Measurements from ENCODE around the gene CCDC40. TPM values are rescaled to one million over a fixed set of nuclear protein-coding genes. Genes with fewer than 3 reads are reported as not detected.

Gene CCDC40
- total RNA-seq, 1 donor: 6.9 TPM

DNA sequence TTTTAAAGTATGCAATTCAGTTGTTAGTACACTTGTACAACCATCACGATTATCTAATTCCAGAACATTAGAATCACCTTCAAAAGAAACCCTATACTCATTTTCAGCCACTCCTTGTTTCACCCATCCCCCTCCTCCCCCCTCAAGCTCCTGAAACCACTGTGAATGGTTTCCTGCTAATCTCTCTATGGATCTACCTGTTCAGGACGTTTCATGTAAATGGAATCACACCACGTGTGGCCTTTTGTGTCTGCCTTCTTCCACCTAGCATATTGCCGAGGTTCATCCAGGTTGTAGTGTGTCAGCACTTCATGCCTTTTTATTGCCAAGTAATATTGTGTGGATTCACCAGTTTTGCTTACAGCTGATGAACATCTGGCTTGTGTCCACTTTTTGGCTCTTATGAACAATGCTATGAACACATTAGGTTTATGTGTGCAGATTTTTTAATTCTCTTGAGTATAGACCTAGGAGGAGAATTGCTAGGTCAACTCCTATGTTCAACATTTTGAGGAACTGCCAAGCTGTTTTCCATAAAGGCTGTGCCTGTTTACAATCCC lies 92.6 kb downstream of the CCDC40 start:
- no peak for DNase-seq (ENCODE audit: low read depth)
- TF ChIP-seq, protein P1, sequence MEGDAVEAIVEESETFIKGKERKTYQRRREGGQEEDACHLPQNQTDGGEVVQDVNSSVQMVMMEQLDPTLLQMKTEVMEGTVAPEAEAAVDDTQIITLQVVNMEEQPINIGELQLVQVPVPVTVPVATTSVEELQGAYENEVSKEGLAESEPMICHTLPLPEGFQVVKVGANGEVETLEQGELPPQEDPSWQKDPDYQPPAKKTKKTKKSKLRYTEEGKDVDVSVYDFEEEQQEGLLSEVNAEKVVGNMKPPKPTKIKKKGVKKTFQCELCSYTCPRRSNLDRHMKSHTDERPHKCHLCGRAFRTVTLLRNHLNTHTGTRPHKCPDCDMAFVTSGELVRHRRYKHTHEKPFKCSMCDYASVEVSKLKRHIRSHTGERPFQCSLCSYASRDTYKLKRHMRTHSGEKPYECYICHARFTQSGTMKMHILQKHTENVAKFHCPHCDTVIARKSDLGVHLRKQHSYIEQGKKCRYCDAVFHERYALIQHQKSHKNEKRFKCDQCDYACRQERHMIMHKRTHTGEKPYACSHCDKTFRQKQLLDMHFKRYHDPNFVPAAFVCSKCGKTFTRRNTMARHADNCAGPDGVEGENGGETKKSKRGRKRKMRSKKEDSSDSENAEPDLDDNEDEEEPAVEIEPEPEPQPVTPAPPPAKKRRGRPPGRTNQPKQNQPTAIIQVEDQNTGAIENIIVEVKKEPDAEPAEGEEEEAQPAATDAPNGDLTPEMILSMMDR (IDR thresholded peaks at IDR 0.05; ENCODE audit: insufficient read depth, low read depth, low read length): no peak
- no peak overlapping the region for H3K4me3 ChIP-seq (ENCODE audit: low read depth, low read length)

DNA sequence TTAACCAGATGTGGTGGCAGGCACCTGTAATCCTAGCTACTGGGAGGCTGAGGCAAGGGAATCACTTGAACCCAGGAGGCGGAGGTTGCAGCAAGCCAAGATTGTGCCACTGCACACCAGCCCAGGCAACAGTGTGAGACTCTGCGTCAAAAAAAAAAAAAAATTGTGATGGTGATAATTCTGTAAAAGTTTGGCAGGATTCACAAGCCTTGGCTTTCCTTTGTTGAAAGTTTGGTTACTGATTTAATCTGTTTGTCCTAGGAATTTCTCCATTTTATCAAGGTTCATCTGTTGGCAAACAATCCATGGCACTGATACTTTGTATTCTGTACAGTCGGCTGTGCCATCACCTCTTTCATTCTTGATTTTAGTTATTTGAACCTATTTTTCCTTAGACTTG lies 94.5 kb downstream of the CCDC40 start:
- H3K4me3 ChIP-seq (ENCODE audit: low read depth, low read length): no peak overlapping the region
- TF ChIP-seq, protein P1 (IDR thresholded peaks at IDR 0.05; ENCODE audit: insufficient read depth, low read depth, low read length): no peak
- DNase-seq (ENCODE audit: low read depth): no peak

- TF ChIP-seq, protein P1 (IDR thresholded peaks at IDR 0.05; ENCODE audit: insufficient read depth, low read depth, low read length): no peak
- no peak overlapping the region for H3K4me3 ChIP-seq (ENCODE audit: low read depth, low read length)
- no peak for DNase-seq (ENCODE audit: low read depth)
Observed at GRCh38 chr17:80132906-80133625, 96.6 kb downstream of the CCDC40 start.

- no peak for DNase-seq (ENCODE audit: low read depth)
- H3K4me3 ChIP-seq (ENCODE audit: low read depth, low read length): no peak overlapping the region
- TF ChIP-seq, protein P1 (IDR thresholded peaks at IDR 0.05; ENCODE audit: insufficient read depth, low read depth, low read length): no peak
Observed at GRCh38 chr17:80133626-80133970, 97.2 kb downstream of the CCDC40 start.

DNA sequence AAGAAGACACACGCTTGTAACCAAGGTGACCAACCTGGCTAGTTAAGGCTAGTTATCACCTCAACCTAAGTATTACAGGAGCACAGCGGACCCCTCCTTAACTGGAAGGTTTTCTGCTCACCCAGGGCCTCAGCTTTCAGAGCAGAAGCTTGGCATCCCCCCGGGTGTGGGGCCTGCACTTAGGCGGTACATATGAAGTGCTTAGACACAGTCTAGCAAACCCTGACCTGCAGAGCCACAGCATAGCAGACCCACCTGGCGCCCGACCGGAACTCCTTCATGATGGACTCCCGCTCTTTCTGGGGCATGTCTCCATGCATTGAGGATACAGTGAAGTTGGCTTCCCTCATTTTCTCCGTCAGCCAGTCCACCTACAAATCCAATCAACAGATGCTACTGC lies 100.7 kb downstream of the CCDC40 start:
- TF ChIP-seq, protein P1 (IDR thresholded peaks at IDR 0.05; ENCODE audit: insufficient read depth, low read depth, low read length): no peak
- no peak for DNase-seq (ENCODE audit: low read depth)
- H3K4me3 ChIP-seq (ENCODE audit: low read depth, low read length): no peak overlapping the region

DNA sequence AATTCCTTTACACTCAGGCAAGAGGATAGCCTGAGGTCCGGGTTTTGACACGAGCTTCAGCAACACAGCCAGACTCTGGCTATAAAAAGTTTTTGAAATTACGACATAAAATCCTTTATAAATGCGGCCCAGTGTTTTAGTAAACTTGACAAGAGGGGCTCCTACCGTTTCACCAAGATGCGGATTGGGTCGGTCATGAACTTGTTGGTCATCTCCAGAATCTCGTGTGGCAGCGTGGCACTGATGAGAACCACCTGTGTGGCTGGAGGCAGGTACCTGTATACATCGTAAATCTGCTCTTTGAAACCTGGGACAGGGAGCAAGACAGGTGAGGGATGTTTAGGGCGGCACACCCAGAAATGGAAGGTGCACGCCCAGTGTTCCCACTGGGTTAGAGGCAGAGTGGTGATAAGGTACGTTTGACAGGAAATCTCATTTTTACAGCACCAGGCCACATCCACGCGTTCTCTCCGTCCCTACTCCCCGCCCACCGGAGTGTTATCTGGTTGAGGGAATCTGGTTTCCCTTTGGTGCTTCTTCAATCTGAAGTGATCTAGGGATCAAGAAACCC lies 102.5 kb downstream of the CCDC40 start:
- DNase-seq (ENCODE audit: low read depth): no peak
- TF ChIP-seq, protein P1 (IDR thresholded peaks at IDR 0.05; ENCODE audit: insufficient read depth, low read depth, low read length): no peak
- no peak overlapping the region for H3K4me3 ChIP-seq (ENCODE audit: low read depth, low read length)

Data from fibroblast of villous mesenchyme (primary cell).